HL-60 (cell line): ENCODE results near the gene PI4K2A.

Experiments used
- DNase-seq, 2 experiments: peaks; one replicate each; pipeline ENCODE4 v3.0.0-alpha.2; 2010 to 2020; ENCODE audit warnings: low read depth in 1 of 2, low spot score in 1 of 2
- H3K27ac ChIP-seq: fragments of 250-450 bp; sonication (Bioruptor Pico); replicated peaks from 2 replicates; pipeline ENCODE4 v1.5.1; 2020; ENCODE audit warnings: mild to moderate bottlenecking, moderate library complexity
- H3K27me3 ChIP-seq: fragments of 250-450 bp; sonication (Bioruptor Pico); 2 replicates; pipeline ENCODE4 v1.5.1; 2021; ENCODE audit warnings: mild to moderate bottlenecking, moderate library complexity; ENCODE audit not compliant: insufficient read depth, poor library complexity, severe bottlenecking
- H3K4me3 ChIP-seq: replicated peaks from 2 replicates; pipeline ENCODE4 v1.5.1; 2011; ENCODE audit warnings: mild to moderate bottlenecking, control low read depth, low read length; ENCODE audit not compliant: insufficient read depth
- CTCF ChIP-seq: IDR thresholded peaks from one replicate; pipeline ENCODE4 v1.5.1; 2011; ENCODE audit warnings: low read length, control low read depth, inconsistent platforms; ENCODE audit not compliant: insufficient read depth
- GABPA ChIP-seq: IDR thresholded peaks from 2 replicates; pipeline ENCODE4 v1.6.1; 2012; ENCODE audit warnings: low read depth
- POLR2AphosphoS5 ChIP-seq: IDR thresholded peaks from 2 replicates; pipeline ENCODE4 v1.6.1; 2012; ENCODE audit warnings: low read depth
- REST ChIP-seq: IDR thresholded peaks from 2 replicates; pipeline ENCODE4 v1.6.1; 2012; ENCODE audit warnings: low read depth; ENCODE audit not compliant: insufficient replicate concordance
- SPI1 ChIP-seq: IDR thresholded peaks from 2 replicates; pipeline ENCODE4 v1.6.1; 2012; ENCODE audit warnings: low read depth, mild to moderate bottlenecking, borderline replicate concordance

The PI4K2A gene

GRCh38 chr10:97705006-97705670 lies 64.7 kb downstream of the PI4K2A start:
- no peak for DNase-seq
- H3K27ac ChIP-seq, result no peak overlapping the region
- TF ChIP-seq POLR2AphosphoS5 (no peak), SPI1 (no peak), REST (no peak), GABPA (no peak)
- H3K27me3 ChIP-seq, result no peaks in the 10 kb centered on the region
- no peak overlapping the region for H3K4me3 ChIP-seq

- Histone ChIP-seq H3K27me3 (no peaks in the 10 kb centered on the region), H3K4me3 (no peak overlapping the region), H3K27ac (no peak overlapping the region)
- no peak for DNase-seq
- TF ChIP-seq CTCF (no peak), GABPA (no peak), SPI1 (no peak), REST (no peak), POLR2AphosphoS5 (no peak)
Measured at GRCh38 chr10:97707134-97707861, 66.8 kb downstream of the PI4K2A start.

- no peak overlapping the region for H3K4me3 ChIP-seq
- TF ChIP-seq SPI1 (no peak), POLR2AphosphoS5 (no peak), REST (no peak), GABPA (no peak), CTCF (no peak)
- H3K27ac ChIP-seq, result no peak overlapping the region
- no peaks in the 10 kb centered on the region for H3K27me3 ChIP-seq
- DNase-seq, result no peak
Measured at GRCh38 chr10:97708167-97708566, 67.7 kb downstream of the PI4K2A start.
